ENCODE results near the gene RPTOR.
"Not testable (repeated sequence)": the region's sequence is repeated elsewhere in the genome, so short reads cannot be mapped to it uniquely, and the experiment has no call there.

The RPTOR gene

DNA sequence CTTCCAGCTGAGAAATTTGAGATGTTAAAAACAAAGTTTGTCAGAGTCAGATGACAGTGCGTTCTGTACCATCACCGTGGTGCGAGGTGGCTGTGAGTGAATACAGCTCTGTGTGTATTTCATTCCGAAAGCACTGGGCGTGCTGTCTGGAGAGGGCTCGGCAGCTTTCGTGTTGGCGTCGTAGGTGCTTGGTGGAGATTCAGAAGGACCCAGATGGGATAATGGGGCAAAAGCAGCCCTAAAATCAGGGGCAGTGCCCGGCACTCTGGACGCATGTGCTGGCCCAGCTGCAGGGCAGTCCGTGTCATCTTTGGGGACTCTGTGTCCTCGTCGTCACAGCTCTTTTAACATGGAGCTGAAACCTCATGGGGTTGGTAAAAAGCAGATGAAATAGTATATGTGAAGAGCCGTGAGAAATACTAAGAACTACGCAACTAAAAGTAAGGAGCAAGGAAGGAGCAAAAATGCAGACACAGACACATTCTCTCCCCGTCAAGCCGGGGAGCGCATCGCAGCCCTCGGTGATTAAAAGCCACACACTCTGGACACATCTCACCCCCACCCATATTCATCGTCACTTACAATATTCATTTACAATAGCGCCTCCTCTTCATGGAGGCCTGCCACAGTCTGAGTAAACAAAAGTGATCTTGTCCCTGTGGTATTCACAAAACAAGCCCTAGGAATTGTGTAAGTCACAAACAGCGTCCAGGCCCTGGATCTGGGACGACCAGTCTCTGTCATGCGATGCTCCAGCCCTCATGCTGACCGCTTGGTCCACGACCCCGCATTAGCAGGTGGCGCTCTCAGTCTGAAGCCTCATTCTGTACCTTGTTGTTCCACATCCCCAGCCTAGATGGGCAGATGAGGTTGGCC is 206.7 kb downstream of the RPTOR start:
- DNase-seq = no peak

DNA sequence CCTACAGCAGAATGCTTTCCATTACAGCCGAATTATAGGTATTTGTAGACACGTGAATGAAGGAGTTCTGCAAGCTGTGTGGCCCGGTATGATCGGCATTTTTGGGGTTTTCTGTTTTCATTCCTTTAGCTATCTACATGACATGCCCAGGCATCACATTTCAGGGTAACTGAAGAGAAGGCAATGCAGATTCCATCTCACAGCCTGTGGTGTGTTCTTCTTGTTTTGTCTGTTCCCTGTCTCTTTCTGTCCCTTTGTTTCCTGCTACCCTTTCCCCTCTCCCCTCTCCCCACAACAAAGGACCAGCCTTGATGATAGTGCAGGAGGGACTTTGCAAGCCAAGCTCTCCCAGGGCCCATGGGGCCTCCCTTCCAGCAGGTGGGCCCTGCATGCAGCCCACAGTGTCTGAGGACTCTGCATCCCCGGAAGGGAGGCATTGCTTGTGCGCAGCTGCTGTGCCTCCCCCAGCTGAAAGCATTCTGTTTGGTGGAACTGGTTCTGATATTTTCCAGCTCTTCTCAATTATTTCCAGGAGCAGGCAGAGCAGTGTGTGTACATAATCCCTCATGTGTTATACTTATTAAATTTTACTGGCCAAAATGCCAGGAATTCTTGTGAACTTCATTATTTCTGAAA is 207.4 kb downstream of the RPTOR start:
- no peak for DNase-seq

DNA sequence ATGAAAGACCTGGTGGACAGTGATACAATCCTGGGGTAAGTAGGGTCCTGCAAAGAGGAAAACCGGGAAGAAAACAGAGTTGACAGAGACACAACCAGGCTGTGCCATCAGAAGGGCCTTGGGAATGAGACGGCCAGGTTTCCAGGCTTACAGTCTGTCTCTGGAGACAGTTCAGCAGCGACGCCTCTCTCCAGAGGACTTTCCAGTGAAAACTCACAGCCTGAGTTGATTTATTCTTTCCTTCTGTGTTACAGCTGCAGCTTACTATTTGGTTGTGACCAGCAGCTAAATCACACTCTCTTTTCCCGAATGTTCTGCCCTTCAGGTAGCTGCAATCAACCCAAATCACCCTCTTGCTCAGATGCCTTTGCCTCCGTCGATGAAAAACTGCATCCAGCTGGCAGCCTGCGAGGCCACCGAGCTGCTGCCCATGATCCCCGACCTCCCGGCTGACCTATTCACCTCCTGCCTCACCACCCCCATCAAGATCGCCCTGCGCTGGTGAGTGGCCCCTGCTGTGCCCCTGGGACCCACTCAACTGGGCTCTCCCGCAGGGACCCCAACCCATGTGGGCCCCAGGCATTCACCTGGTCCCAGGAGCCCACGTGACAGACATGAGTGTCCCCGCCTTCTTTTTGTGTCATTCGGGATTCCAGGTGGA is 209.2 kb downstream of the RPTOR start:
- no peak for DNase-seq

DNA sequence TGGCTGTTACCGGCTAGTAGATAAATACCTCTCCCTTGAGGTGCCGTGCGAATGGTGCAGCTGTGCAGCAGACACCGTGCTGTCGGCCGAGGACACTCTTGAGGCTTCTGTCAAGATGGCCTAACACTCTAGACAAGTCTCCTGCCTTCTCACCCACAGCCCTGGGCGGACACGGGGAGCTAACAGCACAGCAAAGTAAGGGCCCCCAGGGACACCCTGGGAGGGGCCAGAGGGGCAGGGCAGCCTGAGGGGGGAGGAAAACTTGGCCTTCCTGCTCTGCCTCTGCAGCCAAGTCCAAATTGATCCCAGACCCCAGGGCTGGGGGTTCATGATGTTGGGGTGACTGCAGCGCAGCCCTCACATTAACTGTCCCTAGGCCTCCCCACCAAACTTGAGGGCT is 210.2 kb downstream of the RPTOR start:
- no peak for DNase-seq

DNA sequence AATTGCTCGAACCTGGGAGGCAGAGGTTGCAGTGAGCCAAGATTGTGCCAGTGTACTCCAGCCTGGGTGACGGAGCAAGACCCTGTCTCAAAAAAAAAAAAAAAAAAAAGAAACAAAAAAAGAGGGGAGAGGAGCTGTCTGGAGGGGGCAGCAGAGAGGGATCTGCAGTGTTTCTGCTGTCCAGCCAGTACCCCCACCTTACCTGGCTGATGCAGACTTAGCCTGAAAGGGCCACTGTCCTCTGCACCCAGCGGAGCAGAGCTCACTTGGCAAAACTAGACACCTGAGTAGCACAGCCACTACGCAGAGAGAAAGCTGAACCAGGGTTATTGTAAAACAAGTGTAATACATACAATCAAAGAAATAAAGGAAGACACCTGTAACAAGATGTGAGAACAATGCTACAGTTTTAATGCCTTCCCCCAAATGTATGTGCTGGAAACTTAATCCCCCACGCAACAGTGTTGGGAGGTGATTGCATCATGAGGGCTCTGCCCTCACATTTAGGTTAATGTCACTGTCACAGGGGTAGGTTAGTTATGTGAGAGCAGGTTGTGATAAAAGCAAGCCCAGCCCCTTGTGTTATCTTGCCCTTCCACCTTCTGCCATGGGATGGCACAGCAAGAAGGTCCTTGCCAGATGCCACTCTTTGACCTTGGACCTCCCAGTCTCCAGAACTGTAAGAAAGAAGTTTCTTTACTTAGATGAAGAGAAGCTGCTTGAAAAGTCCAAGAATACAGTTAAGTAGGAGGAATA is 211.2 kb downstream of the RPTOR start:
- no peak for DNase-seq

DNA sequence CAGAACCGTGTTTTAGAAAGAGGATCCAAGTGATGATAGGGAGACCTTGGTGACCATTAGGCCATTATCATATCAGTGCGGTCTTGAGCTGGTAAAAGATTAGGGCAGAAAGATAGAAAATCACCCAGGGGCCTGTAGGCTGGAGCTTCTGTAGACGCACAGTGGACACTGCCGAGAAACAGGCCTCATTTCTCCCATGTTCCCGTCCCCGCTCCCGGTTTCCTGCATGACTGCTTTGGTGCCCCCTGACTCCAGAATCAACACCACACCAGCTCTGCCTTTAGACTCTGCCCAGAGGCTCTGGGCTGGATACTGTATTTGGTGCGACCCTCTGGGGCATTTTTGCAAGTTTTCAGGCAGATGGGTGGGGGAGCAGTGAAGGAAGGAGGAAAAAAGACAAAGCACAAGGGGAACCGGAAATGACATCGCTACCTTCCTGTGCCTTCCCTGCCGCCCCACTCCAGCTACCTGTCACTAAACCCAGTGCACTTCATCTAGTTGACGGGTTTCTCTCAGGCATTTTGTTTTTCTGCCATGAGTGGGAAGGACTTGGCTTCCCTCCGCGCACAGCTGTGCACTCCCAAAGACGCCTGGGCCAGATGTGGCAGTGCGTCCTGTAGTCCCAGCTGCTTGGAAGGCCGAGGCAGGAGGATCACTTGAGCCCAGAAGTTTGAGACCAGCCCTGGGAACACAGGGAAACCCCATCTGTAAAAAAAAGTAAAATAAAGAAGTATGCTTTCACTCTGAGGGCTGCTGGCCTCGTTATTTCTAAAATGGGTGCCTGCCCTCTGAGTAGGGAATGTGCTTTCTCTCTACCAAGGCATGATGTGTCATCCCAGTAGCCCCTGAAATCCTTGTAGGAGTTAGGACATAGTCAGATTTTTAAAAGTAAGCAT is 214.1 kb downstream of the RPTOR start:
- no peak for DNase-seq

DNA sequence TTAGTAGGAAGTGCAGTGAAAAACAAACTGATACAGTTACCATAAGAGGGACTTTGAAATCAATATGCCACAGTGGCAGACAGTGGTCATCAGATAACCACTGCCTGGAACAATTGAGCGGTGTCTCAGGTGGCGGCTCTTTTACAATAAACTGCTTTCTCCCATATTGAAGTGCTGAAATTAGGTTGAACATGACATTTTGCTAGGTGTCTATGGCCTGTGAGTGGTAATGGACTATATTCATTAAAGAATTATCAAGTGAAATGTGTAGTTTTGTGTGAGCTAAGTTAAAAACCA is 214.7 kb downstream of the RPTOR start:
- no peak for DNase-seq

DNA sequence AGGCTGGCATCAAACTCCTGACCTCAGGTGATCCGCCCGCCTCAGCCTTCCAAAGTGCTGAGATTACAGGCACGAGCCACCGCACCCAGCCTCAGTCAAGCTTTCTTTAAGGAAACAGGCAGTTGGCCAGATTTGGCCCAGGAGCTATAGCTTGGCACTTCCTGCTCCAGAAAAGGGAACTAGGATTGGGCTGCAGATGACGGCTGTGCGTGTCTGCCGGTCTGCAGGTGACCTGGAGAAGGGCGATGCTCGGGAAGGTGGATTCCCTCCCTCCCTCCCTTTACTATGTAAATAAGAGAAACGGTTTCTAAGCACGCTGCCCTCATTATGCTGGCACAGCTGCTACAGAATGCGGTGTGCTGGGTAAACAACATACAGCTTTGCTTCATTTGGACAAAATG is 215.9 kb downstream of the RPTOR start:
- DNase-seq = peak; percentile 30

DNA sequence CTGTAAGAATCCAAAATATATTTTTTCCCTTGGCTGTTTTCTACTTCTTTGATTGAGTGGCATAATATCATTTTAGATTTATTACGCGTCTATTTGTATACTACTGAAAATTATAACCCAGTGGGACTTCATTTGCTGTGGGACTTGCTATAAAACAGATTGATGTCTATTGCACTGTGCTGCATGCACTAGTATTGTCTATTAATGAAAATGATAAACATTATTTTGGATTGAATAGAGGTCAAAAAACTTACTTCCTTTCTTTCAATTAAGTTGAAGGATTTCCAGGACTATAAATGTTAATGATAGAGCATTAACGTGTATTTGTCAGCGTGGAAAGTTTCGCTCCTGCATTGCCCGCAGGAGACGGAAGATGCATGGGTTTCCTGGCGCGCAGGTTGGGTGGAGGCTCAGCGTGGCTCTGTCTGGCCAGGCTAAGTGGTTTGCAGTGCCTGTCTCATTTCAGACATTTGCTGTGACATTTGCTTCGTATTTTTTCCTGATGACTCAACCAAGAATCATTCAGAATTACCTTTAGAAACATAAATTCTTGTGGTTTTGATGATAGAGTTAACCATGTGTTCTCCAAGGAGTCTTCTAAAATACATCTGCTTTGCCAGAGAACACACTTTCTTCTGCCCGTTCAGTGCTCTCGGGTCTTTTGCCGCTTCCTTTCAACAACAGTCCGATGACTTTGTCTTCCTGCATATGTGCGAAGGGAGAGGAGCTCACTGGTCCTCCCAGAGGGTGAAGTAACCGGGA is 216.7 kb downstream of the RPTOR start:
- no peak for DNase-seq

DNA sequence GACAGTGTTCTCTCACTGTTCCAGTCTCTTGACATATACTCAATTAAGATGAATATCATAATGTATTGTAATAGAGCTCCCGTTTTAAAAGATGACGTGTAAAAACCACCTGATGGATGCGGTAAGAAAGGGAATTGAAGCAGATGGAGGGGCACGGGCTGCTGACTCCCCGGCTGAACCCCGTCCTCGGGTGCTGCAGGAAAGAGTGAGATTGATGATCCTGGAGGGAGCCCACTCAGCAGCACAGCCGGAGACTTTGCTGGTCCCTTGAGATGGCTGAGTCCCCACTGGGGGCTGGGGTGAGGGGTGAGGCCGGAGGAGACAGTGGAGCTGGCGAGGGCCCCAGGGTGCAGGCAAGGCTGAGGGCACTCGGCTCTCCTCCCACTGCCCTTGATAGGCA is 217.4 kb downstream of the RPTOR start:
- no peak for DNase-seq

DNA sequence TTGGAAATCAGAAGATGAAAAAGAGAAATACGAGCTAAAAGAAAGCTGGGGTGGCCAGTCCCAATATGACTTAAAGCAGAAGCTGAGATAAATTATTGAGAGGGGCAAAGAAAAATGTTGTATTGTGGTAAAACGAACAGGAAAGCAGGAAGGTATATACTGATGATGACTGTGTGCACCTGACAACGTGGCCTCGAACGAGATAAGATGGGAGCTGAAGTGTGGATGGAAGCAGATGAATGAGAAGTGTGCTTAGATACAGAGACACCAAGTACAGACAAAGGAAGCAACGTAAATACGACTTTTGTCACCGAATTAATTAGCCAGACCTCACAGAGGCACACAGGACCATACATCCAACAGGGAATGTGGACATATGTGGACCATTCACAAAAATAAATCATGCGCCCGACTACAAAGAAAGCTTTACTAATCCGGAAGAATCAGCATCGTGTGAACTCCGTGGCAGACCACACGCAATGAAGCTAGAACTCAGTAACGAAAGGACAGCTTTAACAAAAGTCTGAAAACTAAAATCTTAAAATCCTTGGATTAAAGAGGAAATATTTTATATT is 218.7 kb downstream of the RPTOR start:
- DNase-seq = no peak

DNA sequence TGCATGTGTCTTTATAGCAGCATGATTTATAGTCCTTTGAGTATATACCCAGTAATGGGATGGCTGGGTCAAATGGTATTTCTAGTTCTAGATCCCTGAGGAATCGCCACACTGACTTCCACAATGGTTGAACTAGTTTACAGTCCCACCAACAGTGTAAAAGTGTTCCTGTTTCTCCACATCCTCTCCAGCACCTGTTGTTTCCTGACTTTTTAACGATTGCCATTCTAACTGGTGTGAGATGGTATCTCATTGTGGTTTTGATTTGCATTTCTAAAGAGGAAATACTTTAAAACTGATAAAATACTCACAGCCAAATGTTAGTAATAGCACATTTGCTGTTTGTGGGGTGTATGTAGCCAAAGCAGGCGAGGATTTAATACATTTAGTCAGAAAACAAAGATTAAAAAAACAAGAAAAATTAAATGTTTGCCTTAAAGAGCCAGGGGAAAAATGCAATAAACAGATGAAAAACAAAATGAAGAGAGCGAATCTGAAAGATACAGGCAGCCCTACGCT is 220.0 kb downstream of the RPTOR start:
- not testable (repeated sequence) for DNase-seq

DNA sequence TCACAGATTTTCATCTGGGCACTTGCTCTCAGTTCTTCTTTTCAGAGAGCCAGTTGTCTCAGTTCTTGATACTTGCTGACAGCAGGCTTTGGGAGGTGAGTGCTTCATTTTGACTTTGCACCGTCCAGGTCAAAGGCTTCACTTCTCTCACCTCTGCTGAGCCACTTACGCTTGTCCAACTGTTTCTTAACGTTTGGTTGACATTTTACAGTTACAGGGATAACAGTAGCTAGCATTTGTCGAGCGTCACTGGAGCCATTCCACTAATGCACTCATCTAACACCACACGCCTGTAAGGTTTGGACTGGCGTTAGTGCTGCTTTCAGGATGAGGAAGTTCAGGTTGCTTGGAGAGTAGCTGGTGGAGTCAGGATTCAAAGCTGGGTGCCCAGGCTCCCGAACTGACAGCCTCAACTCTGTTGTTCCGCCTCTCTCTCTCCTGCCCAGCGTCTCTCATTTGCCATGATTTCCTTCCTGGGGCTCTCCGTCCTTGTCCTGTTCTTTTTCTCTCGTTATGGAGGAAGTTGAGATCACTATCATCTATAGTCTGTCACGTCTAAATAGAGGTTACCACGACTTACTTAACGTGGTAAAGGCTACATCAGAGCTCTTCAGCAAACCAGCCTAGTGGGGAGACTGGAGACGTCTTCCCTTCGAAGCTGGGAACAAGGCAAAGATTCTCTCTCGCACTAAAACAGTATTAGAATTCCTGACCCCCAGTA is 220.8 kb downstream of the RPTOR start:
- DNase-seq = no peak

DNA sequence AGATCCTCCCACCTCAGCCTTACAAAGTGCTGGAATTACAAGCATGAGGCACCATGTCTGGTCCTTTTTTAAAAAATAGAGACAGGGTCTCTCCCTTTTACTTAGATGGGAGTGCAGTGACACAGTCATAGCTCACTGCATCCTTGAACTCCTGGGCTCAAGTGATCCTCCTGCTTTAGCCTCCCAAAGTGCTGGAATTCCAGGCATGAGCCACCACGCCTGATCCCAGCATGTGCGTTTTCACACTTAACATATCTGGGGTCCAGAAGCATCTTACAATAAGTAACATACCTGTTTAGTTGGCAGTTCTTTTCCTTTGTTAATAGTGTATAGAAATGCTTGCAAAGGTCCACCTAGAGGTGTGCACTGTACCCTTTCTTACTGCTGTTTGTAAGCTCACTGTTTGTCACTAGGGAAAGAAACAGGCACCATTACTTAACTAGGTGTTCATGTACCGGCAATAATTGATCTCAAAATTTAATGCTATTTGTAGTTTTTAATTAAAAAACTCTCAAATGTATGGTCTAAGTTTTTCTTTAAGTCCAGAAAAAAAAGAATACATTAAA is 221.7 kb downstream of the RPTOR start:
- DNase-seq = no peak

DNA sequence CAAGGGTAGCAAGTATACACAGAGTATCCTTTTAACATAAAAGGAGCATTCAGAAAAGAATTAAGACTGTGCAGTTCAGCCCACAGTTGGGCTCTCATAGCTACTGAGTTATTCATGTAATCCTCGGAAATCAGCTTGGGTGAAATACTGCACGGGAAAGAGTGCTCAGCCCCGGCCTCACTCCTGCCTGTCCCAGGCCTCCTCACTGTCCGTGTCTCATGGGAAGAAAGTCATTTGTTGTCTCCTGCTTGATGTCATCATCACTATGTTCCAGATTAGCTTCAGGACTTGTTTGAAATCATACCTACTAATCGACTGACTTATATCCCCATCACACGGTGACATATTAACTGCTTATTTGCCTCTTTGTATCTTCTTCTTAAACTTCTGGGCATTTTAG is 223.8 kb downstream of the RPTOR start:
- DNase-seq = no peak

DNA sequence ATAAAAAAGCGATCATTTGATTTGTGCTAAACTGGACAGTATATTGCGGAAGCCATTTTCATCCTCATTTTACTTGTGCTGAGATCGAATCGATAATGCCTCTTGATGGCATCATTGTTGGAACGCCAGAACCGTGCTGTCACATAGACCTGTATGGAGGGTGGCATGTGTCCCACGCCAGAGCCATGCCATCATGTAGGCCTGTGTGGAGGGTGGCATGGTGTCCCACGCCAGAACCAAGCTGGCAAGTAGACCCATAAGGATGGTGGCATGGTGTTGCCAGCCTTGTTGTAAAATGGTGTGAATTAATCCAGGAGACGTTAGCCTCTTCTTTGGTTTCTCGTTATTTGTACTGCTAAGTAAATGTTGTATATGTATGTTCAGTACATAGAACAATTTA is 224.3 kb downstream of the RPTOR start:
- DNase-seq = no peak

DNA sequence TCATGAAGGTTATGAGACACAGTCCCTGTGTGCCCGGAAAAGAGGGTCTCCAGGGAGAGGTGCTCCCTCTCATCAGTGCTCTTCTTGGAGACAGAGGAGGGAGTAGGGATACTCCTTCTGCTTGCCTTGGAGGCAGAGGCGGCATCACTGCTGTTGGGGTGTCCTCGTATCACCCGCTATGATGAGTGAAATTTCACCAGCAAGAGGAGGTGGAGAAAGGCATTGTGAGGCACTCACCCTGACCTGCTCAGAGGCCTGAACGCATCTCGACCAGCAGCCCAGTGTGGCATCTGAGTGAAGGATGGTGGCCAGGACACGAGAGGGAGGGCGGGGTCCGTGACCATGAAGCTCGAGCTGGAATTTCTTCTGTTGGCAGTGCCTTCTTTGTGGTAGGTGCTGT is 224.9 kb downstream of the RPTOR start:
- DNase-seq = no peak

DNA sequence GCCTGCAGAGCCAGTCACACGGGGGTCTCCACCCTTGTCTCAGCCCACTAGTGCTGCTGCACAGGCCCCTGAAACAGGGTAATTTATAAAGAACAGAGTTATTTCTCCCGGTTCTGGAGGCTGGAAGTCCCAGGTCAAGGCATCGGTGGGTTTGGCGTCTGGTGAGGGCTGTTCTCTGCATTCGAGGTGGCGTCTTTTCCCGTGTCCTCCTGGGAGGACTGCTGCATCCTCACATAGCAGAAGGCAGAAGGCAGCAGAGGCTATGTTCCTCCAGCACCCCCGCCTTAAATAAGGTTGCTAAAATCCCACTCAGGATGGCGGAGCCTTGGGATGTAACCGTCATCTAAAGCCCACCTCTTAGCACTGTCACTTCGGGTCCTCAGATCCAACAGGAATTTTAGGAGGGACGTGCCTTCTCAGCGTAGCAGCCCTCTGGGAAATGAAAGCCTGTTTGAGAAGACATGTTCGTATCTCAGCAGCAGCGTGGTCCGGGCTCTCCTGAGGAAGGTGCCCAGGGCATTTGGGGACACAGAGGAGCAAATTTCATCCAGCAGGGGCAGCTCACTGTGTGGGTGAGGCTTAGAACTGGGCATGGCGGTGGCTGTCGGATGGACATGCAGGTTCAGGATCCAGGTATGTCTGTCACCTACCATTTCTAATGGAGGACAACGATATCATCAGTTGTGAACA is 225.4 kb downstream of the RPTOR start:
- DNase-seq = no peak

DNA sequence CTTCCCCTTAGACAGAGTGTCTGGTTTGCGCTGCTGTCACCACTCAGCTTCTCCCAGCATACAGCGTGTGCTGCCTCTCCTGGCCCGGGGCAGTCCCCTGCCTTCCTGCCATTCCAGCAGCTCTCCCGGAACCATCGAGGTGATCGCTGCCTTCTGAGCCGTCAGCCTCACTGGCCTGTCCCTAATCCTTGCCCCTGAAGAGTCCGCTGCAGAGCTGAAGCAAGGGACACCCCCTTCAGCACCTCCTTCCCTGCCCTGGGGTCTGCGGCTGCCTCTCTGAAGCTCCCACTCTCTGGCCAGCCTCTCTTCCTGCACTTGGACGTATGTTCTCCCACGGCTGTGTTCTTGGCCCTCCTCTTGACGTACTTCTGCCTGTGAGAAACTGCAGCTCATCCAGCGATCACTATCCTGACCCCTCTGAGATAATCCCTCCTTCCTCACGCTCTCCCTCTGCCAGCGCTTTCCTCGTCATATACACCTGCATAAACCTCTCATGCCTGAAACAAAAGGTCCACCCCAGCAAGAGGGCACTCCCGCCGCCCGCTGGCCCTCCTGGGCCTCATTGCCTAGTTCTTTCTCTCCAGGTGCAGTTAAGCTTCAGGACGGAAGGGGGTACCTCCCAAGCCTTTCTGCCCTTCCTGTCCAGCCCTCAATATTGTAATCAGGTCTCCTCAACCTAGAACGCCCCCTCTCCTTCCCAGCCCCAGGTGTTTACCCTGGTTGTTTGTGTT is 226.4 kb downstream of the RPTOR start:
- no peak for DNase-seq
